AG08396 (cell line): ENCODE measurements around the gene E2F6.
"Not testable (repeated sequence)": the region's sequence is repeated elsewhere in the genome, so short reads cannot be mapped to it uniquely, and the experiment has no call there.

ENCODE experiments used
- DNase-seq: peaks from one replicate; pipeline ENCODE4 v3.0.0; 2012; ENCODE audit warnings: low spot score, mixed read lengths

Gene E2F6

GRCh38 chr2:11414372-11415124, 51.4 kb downstream of the E2F6 start:
- no peak for DNase-seq

GRCh38 chr2:11412449-11412810, 53.5 kb downstream of the E2F6 start:
- DNase-seq = no peak

- DNase-seq = peak; percentile 69
These were observed 54.1 kb downstream of the E2F6 start for GRCh38 chr2:11411768-11412448.

GRCh38 chr2:11411244-11411643, 54.7 kb downstream of the E2F6 start:
- DNase-seq = no peak

GRCh38 chr2:11410101-11410500, 55.9 kb downstream of the E2F6 start:
- DNase-seq = no peak

- no peak for DNase-seq
These were observed 56.4 kb downstream of the E2F6 start for GRCh38 chr2:11409572-11409959.

- DNase-seq = no peak
These were observed 56.9 kb downstream of the E2F6 start for GRCh38 chr2:11408959-11409571.

- DNase-seq = no peak
These were observed 58.5 kb downstream of the E2F6 start for GRCh38 chr2:11407413-11407812.

- peak; percentile 91 for DNase-seq
These were observed 59.0 kb downstream of the E2F6 start for GRCh38 chr2:11406958-11407381.

GRCh38 chr2:11406267-11406957, 59.5 kb downstream of the E2F6 start:
- no peak for DNase-seq

GRCh38 chr2:11405599-11406266, 60.2 kb downstream of the E2F6 start:
- DNase-seq = no peak

GRCh38 chr2:11405074-11405406, 60.9 kb downstream of the E2F6 start:
- DNase-seq = not testable (repeated sequence)

GRCh38 chr2:11404376-11405073, 61.4 kb downstream of the E2F6 start:
- no peak for DNase-seq

GRCh38 chr2:11402436-11402835, 63.5 kb downstream of the E2F6 start:
- DNase-seq = no peak

GRCh38 chr2:11399438-11399762, 66.6 kb downstream of the E2F6 start:
- DNase-seq = no peak

- no peak for DNase-seq
These were observed 67.1 kb downstream of the E2F6 start for GRCh38 chr2:11398750-11399437.

- DNase-seq = no peak
These were observed 68.4 kb downstream of the E2F6 start for GRCh38 chr2:11397513-11397912.

GRCh38 chr2:11396467-11397445, 69.2 kb downstream of the E2F6 start:
- no peak for DNase-seq

GRCh38 chr2:11396021-11396420, 69.9 kb downstream of the E2F6 start:
- DNase-seq = no peak

GRCh38 chr2:11395389-11395788, 70.6 kb downstream of the E2F6 start:
- DNase-seq = no peak
